HCT116 (cell line): ENCODE measurements around the gene CDC14A. TPM values are rescaled to one million over a fixed set of nuclear protein-coding genes. Genes with fewer than 3 reads are reported as not detected.

Experiments
- ATAC-seq: fragments of 200-7000 bp; cut with Tn5 transposase; 2 replicates; pipeline ENCODE4 v1.9.1; 2020; ENCODE audit warnings: mild to moderate bottlenecking, moderate library complexity
- BruUV-seq: library from RNA; stranded (reverse); fragments of 400-500 nt; replicated peaks from 2 replicates; lab custom pipeline; 2021; lab: Mats Ljungman, UMichigan
- CTCF ChIA-PET: fragments of 300-600 bp; sonication (Branson Sonifier 250); formaldehyde crosslinking; loops from one replicate; lab custom pipeline; 2021; ENCODE audit warnings: antibody characterized with exemption; lab: Charles Lee
- POLR2A ChIA-PET: fragments of 300-600, 350-600 bp; sonication (Branson Sonifier 250); formaldehyde crosslinking; loops from one replicate; lab custom pipeline; 2021; ENCODE audit warnings: antibody characterized with exemption; lab: Charles Lee
- RAD21 ChIA-PET, 2 experiments: fragments of 300-600 bp; sonication (Branson Sonifier 250); formaldehyde crosslinking; loops; one replicate each; lab custom pipeline; 2023; ENCODE audit warnings: low total read pairs in 2 of 2; ENCODE audit not compliant: uncharacterized antibody in 2 of 2, unreplicated experiment in 2 of 2, low non-redundant PET in 1 of 2; lab: Charles Lee
- DNase-seq: peaks from one replicate; pipeline ENCODE4 v3.0.0-alpha.2; 2010; ENCODE audit warnings: low read depth, low spot score
- H2AFZ ChIP-seq: fragments of 200-600 bp; shearing (Covaris generic), sonication (generic); 2 replicates; pipeline ENCODE4 v1.6.1; 2017; ENCODE audit warnings: low read depth, mixed run types, mixed read lengths, antibody characterized with exemption, low read length; ENCODE audit not compliant: poor library complexity, severe bottlenecking
- H3K27ac ChIP-seq: 2 replicates; pipeline ENCODE4 v1.5.1; 2012; ENCODE audit warnings: low read depth, low read length
- H3K27me3 ChIP-seq: fragments of 200-600 bp; sonication (generic); 2 replicates; pipeline ENCODE4 v1.6.1; 2016; ENCODE audit warnings: mixed run types, low read length, mixed read lengths; ENCODE audit not compliant: insufficient read depth
- H3K36me3 ChIP-seq, 2 experiments: fragments of 200-500 bp in 1 of 2; fragments of 200-600 bp in 1 of 2; sonication (Bioruptor generic) in 1 of 2; sonication (generic) in 1 of 2; 2 replicates each; pipeline versions ENCODE4 v1.5.1 to v1.6.1; 2014 to 2016; ENCODE audit warnings: low read length in 2 of 2, inconsistent platforms in 1 of 2, mixed read lengths in 1 of 2, mixed run types in 1 of 2; ENCODE audit not compliant: insufficient read depth in 2 of 2, control insufficient read depth in 1 of 2
- H3K4me1 ChIP-seq, 2 experiments: fragments of 200-600 bp in 1 of 2; sonication (generic) in 1 of 2; 2 replicates each; pipeline versions ENCODE4 v1.5.1 to v1.6.1; 2012 to 2017; ENCODE audit warnings: low read length in 2 of 2, inconsistent platforms in 1 of 2, mild to moderate bottlenecking in 1 of 2, mixed read lengths in 1 of 2, mixed run types in 1 of 2, moderate library complexity in 1 of 2; ENCODE audit not compliant: insufficient read depth in 2 of 2, control insufficient read depth in 1 of 2
- H3K4me2 ChIP-seq: fragments of 200-600 bp; sonication (generic); 2 replicates; pipeline ENCODE4 v1.6.1; 2017; ENCODE audit warnings: mixed run types, low read length, mixed read lengths
- H3K4me3 ChIP-seq, 2 experiments: fragments of 200-600 bp in 1 of 2; sonication (generic) in 1 of 2; replicated peaks in 1 of 2; 2 replicates each; pipeline ENCODE4 v1.5.1; 2011 to 2016; ENCODE audit warnings: low read length in 2 of 2, control low read depth in 1 of 2, low read depth in 1 of 2, mild to moderate bottlenecking in 1 of 2, mixed read lengths in 1 of 2, mixed run types in 1 of 2
- H3K79me2 ChIP-seq: fragments of 200-600 bp; sonication (generic); 2 replicates; pipeline ENCODE4 v1.6.1; 2017; ENCODE audit warnings: mild to moderate bottlenecking, mixed run types, low read length, moderate library complexity, mixed read lengths; ENCODE audit not compliant: insufficient read depth
- H3K9ac ChIP-seq: fragments of 200-600 bp; sonication (generic); 2 replicates; pipeline ENCODE4 v1.6.1; 2016; ENCODE audit warnings: low read length, mixed read lengths
- H3K9me2 ChIP-seq: fragments of 200-600 bp; sonication (generic), shearing (Covaris generic); 2 replicates; pipeline ENCODE4 v1.6.1; 2017; ENCODE audit warnings: mixed run types, mild to moderate bottlenecking, moderate library complexity; ENCODE audit not compliant: insufficient read depth
- H3K9me3 ChIP-seq, 2 experiments: fragments of 200-500 bp in 1 of 2; fragments of 200-600 bp in 1 of 2; sonication (Bioruptor generic) in 1 of 2; sonication (generic) in 1 of 2; 2 replicates each; pipeline ENCODE4 v1.6.1; 2014 to 2017; ENCODE audit warnings: low read length in 2 of 2, mixed read lengths in 2 of 2, inconsistent platforms in 1 of 2, low read depth in 1 of 2, mild to moderate bottlenecking in 1 of 2, mixed run types in 1 of 2, moderate library complexity in 1 of 2; ENCODE audit not compliant: control insufficient read depth in 1 of 2, insufficient read depth in 1 of 2
- H4K20me1 ChIP-seq: fragments of 200-600 bp; sonication (generic), shearing (Covaris generic); 2 replicates; pipeline ENCODE4 v1.6.1; 2017; ENCODE audit warnings: mixed run types, mild to moderate bottlenecking, moderate library complexity; ENCODE audit not compliant: insufficient read depth
- FOSL1 ChIP-seq: IDR thresholded peaks from 2 replicates; pipeline ENCODE4 v1.6.1; 2012; ENCODE audit warnings: low read depth
- JUND ChIP-seq: IDR thresholded peaks from 2 replicates; pipeline ENCODE4 v1.6.1; 2012
- POLR2AphosphoS5 ChIP-seq: IDR thresholded peaks from 2 replicates; pipeline ENCODE4 v1.6.1; 2011; ENCODE audit warnings: mild to moderate bottlenecking, low read depth, low read length, moderate library complexity
- YY1 ChIP-seq: IDR thresholded peaks from 2 replicates; pipeline ENCODE4 v1.6.1; 2011; ENCODE audit warnings: low read length, low read depth, moderate library complexity, mild to moderate bottlenecking; ENCODE audit not compliant: insufficient replicate concordance; ENCODE audit errors: extremely low read depth
- ZNF274 ChIP-seq: fragments of 200-500 bp; sonication (Bioruptor generic); IDR thresholded peaks from 2 replicates; pipeline ENCODE4 v1.6.1; 2014; ENCODE audit warnings: mild to moderate bottlenecking, low read depth, low read length, inconsistent platforms
- intact Hi-C: fragments of 100-400 bp; cut with micrococcal nuclease; formaldehyde crosslinking; loops from 2 replicates; pipeline ENCODE4 v1.10.0; 2022
- total RNA-seq: library from RNA; stranded (reverse); gene quantifications from one replicate; pipeline ENCODE4 v1.2.1, GENCODE V29; 2021; ENCODE audit not compliant: unreplicated experiment
- TF ChIP-seq, protein P1 (sequence below): IDR thresholded peaks from 2 replicates; pipeline ENCODE4 v1.6.1; 2012; ENCODE audit warnings: low read depth
- TF ChIP-seq, protein P2 (sequence below): IDR thresholded peaks from 2 replicates; pipeline ENCODE4 v1.6.1; 2012

CDC14A gene
- total RNA-seq, 1 experiment from 2014 or later = 5.1 TPM

DNA sequence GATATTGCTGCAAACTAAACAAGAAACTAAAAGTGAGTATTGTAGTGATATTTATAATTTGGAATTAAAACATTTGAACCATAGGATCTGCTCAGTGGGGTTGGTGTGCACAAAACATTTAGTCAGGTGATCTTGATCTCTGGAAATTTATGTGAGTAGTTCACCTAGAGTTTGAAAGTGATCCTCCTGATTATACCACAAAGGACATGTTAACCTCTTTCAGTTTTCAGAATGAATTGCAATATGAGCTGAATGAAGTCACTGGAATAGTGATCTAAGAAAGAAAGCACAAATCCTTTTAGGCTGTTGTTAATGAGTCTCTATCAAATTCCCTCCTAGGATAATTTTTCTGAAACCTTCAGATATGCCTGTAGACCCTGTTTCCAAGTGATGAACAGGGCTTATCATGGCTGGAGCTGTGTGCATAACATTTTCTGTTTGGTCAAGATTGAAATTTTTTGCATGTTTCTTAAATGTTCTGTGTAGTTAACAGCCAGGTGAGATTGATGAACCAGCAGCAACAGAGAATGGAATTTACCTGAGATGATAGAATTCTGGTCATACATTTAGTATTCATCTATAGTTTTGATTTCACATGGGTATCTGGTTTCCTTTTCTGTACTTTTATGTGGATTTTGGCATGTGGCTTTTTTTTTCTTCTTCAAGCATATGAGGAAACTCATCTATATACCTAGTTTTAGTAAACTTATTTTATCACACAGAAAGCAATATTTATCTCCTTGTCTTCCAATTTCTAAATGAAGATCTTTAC is 25.5 kb downstream of the CDC14A start:
- no peak for TF ChIP-seq YY1
- no peak for TF ChIP-seq FOSL1
- TF ChIP-seq POLR2AphosphoS5 = no peak
- TF ChIP-seq, protein P1, sequence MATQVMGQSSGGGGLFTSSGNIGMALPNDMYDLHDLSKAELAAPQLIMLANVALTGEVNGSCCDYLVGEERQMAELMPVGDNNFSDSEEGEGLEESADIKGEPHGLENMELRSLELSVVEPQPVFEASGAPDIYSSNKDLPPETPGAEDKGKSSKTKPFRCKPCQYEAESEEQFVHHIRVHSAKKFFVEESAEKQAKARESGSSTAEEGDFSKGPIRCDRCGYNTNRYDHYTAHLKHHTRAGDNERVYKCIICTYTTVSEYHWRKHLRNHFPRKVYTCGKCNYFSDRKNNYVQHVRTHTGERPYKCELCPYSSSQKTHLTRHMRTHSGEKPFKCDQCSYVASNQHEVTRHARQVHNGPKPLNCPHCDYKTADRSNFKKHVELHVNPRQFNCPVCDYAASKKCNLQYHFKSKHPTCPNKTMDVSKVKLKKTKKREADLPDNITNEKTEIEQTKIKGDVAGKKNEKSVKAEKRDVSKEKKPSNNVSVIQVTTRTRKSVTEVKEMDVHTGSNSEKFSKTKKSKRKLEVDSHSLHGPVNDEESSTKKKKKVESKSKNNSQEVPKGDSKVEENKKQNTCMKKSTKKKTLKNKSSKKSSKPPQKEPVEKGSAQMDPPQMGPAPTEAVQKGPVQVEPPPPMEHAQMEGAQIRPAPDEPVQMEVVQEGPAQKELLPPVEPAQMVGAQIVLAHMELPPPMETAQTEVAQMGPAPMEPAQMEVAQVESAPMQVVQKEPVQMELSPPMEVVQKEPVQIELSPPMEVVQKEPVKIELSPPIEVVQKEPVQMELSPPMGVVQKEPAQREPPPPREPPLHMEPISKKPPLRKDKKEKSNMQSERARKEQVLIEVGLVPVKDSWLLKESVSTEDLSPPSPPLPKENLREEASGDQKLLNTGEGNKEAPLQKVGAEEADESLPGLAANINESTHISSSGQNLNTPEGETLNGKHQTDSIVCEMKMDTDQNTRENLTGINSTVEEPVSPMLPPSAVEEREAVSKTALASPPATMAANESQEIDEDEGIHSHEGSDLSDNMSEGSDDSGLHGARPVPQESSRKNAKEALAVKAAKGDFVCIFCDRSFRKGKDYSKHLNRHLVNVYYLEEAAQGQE = no peak
- TF ChIP-seq JUND = no peak
- no peak for TF ChIP-seq ZNF274
- TF ChIP-seq, protein P2, sequence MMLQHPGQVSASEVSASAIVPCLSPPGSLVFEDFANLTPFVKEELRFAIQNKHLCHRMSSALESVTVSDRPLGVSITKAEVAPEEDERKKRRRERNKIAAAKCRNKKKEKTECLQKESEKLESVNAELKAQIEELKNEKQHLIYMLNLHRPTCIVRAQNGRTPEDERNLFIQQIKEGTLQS = no peak
- TF ChIP-seq, all 23 proteins: peak for 0
- BruUV-seq = no TSS peak
- intact Hi-C loops = no loop called here
- RAD21 ChIA-PET = no interaction called here
- H3K4me2 ChIP-seq = no peak overlapping the region
- CTCF ChIA-PET = no interaction called here
- H3K9me2 ChIP-seq = no peaks in the 10 kb centered on the region
- no peaks in the 10 kb centered on the region for H3K36me3 ChIP-seq
- no peaks in the 10 kb centered on the region for H3K79me2 ChIP-seq
- no peak overlapping the region for H3K27ac ChIP-seq
- no peak overlapping the region for H3K9ac ChIP-seq
- no peak overlapping the region for H2AFZ ChIP-seq
- POLR2A ChIA-PET = no interaction called here
- ATAC-seq = no peak
- no peak for DNase-seq
- H3K9me3 ChIP-seq = no peaks in the 10 kb centered on the region
- no peak overlapping the region for H3K4me3 ChIP-seq
- no peaks in the 10 kb centered on the region for H4K20me1 ChIP-seq
- H3K4me1 ChIP-seq = no peaks in the 10 kb centered on the region
- no peaks in the 10 kb centered on the region for H3K27me3 ChIP-seq
